ENCODE results near the gene GSDMA. TPM values are rescaled to one million over a fixed set of nuclear protein-coding genes. Genes with fewer than 3 reads are reported as not detected.

GSDMA gene
- not detected in 2 replicates for total RNA-seq (2014; rRNA removed; shearing (Covaris generic))

DNA sequence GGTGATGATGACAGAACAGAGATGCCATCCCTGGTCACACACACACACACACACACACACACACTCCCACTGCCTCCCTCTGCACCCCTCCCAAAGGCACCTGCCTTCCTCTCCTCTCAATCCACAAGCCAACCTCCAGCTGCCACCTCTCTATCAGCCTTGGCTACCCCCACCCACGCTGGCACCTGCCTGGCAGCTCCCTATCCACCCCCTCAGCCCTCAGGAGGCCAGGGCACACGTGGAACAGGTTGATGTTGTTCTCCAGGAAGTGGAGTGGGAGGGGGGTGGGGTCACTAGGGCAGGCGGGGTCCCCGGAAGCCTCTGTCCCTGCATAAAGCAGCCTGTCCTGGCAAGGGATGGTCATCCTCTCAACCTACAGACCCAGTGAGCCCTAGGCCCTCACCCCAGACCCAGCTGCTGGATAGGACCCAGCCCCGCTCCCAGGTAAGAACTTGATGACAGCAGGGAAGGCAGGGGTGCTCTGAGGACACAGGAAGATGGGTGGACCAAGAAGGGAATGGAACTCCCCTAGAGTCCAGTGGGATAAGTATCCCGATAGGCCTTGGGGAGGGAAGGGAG, at the start of gene GSDMA:
GSDMA (plus strand) TSS at position 363 of the 579 bp plus-strand sequence. CDS start 2,684 bp downstream, outside the sequence.
- DNase-seq (ENCODE audit: low read depth) = no peak

DNA sequence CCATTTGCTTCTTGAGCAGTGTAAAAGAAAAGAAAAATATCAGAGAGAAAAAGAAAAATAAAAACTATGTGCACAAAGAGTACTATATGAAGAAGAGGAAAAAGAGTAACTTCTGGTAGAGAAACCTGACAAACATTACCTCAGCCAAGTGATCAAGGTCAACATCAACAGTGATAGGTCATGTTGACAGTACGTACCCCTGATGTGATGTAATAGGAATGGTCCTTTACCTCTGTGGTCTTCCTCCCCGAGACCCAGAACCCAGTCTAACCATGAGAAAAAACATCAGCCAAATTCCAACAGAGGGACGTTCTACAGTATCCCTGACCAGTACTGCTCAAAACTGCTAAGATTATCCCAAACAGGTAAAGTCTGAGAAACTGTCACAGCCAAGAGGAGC, 48.8 kb upstream of the GSDMA start:
- no peak for DNase-seq (ENCODE audit: low read depth)

- DNase-seq (ENCODE audit: low read depth) = no peak
Observed at GRCh38 chr17:39915559-39915958, 47.2 kb upstream of the GSDMA start.

DNA sequence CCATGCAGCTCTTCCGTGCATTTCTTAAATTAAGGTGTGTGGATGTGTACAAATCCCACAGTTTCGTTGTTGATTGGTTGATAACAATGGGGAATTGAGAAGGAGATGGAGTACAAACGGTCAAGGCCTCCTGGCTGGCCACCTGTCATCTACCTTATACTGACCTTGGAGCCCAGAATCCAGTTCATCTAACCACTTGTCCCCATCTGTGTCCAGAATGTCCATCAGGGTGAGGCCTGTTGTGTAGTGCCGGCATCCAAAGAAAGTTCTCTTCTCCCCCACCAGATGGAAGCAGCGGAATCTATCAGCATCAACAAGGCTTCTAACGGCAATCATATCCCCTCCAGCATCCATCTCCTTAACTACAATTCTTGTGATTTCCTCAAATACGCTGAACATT, 45.9 kb upstream of the GSDMA start:
- no peak for DNase-seq (ENCODE audit: low read depth)

- no peak for DNase-seq (ENCODE audit: low read depth)
Observed at GRCh38 chr17:39919087-39919683, 43.6 kb upstream of the GSDMA start.

DNA sequence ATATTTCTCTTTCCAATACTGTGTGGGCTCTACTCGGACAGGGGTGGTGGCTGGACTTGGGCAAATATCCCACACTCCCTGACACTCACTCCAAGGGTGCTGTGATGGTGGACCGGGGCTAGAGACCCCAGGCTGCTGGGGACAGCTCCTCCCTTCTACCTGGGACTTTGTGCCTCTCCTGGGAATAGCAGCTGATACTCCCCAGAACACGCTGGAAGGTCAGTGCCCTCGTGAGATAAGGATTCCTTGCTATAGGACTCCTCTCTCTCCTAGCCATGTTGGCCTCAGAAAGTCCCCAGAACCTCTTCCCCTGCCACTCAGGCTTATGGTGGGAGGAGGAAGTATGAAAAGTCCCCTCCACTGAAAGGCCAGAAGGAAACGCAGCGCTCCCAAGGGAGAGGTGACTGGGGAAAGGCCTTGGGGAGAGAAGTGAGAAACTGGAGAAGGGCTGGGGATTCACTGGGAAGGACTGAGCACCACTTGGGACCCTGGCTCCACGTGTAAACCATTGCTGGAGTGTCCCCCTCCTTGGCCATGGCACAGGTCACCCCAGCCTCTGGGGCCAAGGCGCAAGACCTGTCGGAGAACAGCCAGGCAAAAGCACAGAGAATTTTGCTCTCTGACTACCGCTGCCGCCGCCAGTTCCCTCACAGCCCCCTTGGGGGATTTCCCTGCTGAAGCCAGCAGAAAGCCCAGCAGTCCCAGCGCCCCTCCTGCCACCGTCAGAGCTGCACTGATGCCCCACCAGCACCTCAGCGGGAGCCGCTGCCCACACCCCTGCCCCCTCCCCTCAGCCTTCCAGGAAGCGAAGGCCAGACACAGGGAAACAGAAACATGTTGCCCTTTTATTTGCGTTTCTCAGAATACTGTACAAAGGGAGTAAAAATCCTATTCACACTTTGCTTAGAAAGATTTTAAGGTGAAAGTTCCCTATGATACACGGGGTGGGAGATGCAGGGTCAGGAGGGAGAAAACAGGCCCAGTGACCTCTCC, 42.3 kb upstream of the GSDMA start:
- DNase-seq (ENCODE audit: low read depth) = no peak

GRCh38 chr17:39921323-39921722, 41.5 kb upstream of the GSDMA start:
- no peak for DNase-seq (ENCODE audit: low read depth)

DNA sequence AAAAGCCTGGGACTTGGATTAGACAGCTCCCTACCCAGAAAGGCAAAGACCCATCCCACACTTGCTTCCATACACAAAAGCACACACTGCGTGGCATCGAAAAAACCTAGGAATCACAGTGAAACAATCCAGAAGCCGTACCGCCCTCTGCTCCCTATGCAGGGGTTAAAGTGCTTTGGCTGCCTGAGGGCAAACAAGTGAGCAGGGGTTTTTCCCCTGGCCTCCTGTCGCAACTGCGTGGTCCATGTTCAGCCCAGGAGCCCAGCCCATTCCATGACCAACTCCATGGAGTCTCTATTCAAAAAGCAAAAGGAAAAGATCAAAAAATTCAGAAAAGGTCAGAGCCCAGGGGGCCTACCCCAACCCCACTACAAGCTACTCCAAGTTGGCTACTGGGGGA, 40.8 kb upstream of the GSDMA start:
- DNase-seq (ENCODE audit: low read depth) = no peak

GRCh38 chr17:39923230-39923629, 39.6 kb upstream of the GSDMA start:
- DNase-seq (ENCODE audit: low read depth) = no peak

GRCh38 chr17:39923836-39924690, 38.7 kb upstream of the GSDMA start:
- peak; percentile 40 for DNase-seq (ENCODE audit: low read depth)

DNA sequence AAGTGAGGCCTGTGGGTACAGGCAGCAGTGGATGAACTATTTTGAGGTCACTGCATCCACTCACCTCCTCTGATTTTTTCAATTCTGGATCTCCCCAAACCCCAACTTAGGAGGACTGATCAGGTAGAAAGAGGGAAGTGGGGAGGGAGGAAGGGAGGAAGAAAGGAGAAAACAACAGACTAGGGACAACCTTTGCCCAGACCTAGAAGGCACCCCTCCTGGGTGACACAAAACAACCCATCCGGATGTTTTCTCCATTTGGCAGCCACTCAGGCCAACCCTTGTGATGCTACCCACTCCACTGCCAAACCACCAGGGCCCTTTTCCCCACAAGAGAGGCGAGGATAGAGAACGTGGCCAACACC, 38.1 kb upstream of the GSDMA start:
- DNase-seq (ENCODE audit: low read depth) = no peak

DNA sequence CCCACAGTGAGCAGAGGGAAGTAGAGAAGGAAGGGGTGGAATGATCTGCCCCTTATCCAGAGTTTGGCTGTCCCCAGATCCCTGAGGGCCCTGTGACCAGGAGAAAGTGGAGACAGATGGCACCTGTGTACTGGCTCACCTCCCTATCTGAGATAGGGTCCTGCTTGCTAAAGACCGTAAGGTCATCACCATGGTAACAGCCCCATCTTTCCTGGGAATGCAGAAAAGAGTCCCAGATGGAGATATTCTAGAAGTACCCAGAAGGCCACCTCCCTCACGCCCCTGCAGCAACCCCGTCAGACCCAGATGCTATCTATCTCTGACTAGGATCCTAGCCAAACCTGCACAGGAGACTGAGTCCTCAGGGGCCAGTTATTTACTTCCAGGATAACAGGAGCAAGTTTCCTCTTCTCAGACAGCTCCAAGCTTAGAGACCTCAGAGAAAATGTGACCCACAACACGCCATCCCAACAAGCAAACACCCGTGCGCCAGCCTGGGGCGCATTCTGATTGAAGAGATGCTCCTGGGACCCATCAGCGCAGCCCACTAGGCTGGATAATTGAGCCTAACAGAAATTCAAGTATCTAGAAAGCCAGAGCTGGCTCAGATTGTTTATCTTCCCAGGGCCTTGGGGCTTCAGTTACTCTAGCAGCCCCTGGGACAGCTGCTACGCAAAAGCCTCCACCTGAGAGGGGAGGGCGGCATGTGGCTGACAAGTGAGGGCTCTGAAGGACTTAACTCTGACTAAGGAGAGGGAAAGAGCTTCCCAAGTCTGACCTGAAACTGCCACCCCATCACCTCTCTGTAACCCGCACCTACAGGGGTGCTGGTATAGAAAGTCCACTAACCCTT, 37.3 kb upstream of the GSDMA start:
- no peak for DNase-seq (ENCODE audit: low read depth)

DNA sequence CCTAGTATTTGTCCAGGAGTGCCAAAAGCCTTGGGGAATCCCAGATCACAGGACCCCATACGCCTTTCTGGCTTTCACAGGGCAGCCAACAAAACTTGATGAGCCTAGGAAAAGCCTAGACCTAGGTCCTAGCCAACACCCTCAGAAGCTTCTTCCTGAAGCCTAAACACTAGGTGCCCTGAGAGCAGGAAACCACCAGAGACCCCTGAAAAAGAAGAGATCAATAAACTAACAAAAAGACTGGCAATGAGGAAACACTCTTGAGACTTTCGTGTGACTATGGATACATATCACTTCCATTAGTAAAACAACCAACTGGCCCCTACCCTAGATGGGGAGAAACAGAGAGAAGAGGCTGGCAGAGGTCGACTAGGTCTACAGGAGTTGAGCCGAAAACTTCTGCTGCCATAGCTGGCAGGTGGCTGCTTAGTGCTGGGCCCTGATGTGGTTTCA, 36.6 kb upstream of the GSDMA start:
- DNase-seq (ENCODE audit: low read depth) = no peak

GRCh38 chr17:39926588-39927100, 36.2 kb upstream of the GSDMA start:
- peak; percentile 30 for DNase-seq (ENCODE audit: low read depth)

GRCh38 chr17:39927101-39927928, 35.5 kb upstream of the GSDMA start, which contains the start of the genes LRRC3C and ORMDL3:
LRRC3C (plus strand) TSS chr17:39927732; CDS start chr17:39941524, 13,792 bp downstream.
ORMDL3 (minus strand) TSS chr17:39927601; CDS start chr17:39924203, 3,398 bp downstream.
- peak; percentile 82 for DNase-seq (ENCODE audit: low read depth)

GRCh38 chr17:39927929-39928857, 34.6 kb upstream of the GSDMA start:
- peak; percentile 47 for DNase-seq (ENCODE audit: low read depth)

GRCh38 chr17:39928858-39929645, 33.8 kb upstream of the GSDMA start:
- DNase-seq (ENCODE audit: low read depth) = peak; percentile 94
